ENCODE measurements around the gene F2.

F2 gene

GRCh38 chr11:46778416-46778815, 59.4 kb downstream of the F2 start:
- no peak for DNase-seq
- Histone ChIP-seq H3K4me3 (ENCODE audit: low read depth in 1 of 2, low read length in 2 of 2) (no peak overlapping the region), H3K79me2 (ENCODE audit: insufficient read depth, low read length) (no peaks in the 10 kb centered on the region), H4K20me1 (ENCODE audit: insufficient read depth, low read length) (no peaks in the 10 kb centered on the region), H3K9me3 (ENCODE audit: insufficient read depth, low read length, severe bottlenecking) (no peaks in the 10 kb centered on the region), H3K27me3 (ENCODE audit: insufficient read depth, low read length, poor library complexity) (no peaks in the 10 kb centered on the region), H3K36me3 (ENCODE audit: insufficient read depth, low read length) (peaks cover 95% of the 10 kb centered on the region), H3K4me1 (ENCODE audit: insufficient read depth, low read length) (no peaks in the 10 kb centered on the region), H3K27ac (ENCODE audit: low read length) (no peak overlapping the region), H2AFZ (ENCODE audit: low read depth, low read length) (no peak overlapping the region), H3K4me2 (ENCODE audit: insufficient read depth, low read length) (no peak overlapping the region), H3K9ac (ENCODE audit: low read depth, low read length) (no peak overlapping the region)
- no peak for ATAC-seq (ENCODE audit: insufficient read depth, low read depth)
- no peak for TF ChIP-seq CTCF (IDR thresholded peaks at IDR 0.05; ENCODE audit: borderline replicate concordance, extremely low read depth, low read length, poor library complexity, severe bottlenecking)
- TF ChIP-seq EZH2 (IDR thresholded peaks at IDR 0.05; ENCODE audit: borderline replicate concordance, low read depth, low read length, severe bottlenecking): no peak
